ENCODE results near the gene NOC3L. TPM values are rescaled to one million over a fixed set of nuclear protein-coding genes. Genes with fewer than 3 reads are reported as not detected.

The NOC3L gene
- total and polyA plus RNA-seq, 8 donors, result 0.58 to 28.5 (median 6.4) TPM

GRCh38 chr10:94320285-94320914 is 42.3 kb downstream of the NOC3L start:
- H3K36me3 ChIP-seq, result peaks cover 0 to 45% (median 41%) of the 10 kb centered on the region in 4 donors
- no peak overlapping the region for H3K27ac ChIP-seq
- H3K9me3 ChIP-seq, result no peaks in the 10 kb centered on the region
- H3K4me3 ChIP-seq, result no peak overlapping the region
- no peaks in the 10 kb centered on the region for H3K27me3 ChIP-seq
- TF ChIP-seq CTCF (IDR thresholded peaks at IDR 0.05), result peak in 5 of 7 experiments; percentile 20 to 92 (median 74)
- TF ChIP-seq EP300 (IDR thresholded peaks at IDR 0.05), result no peak
- no peak for TF ChIP-seq POLR2A (IDR thresholded peaks at IDR 0.05)
- 12 to 18% (median 17%) methylated on average over 2 of the region's 2 CpGs for WGBS, 5 donors
- peak; percentile 74 to 86 for DNase-seq
- H3K4me1 ChIP-seq, result peaks cover 0 to 16% (median 6%) of the 10 kb centered on the region in 4 donors
- intact Hi-C loops (cut with DNase I; ENCODE audit: low total_unique reads), result no loop called here

DNA sequence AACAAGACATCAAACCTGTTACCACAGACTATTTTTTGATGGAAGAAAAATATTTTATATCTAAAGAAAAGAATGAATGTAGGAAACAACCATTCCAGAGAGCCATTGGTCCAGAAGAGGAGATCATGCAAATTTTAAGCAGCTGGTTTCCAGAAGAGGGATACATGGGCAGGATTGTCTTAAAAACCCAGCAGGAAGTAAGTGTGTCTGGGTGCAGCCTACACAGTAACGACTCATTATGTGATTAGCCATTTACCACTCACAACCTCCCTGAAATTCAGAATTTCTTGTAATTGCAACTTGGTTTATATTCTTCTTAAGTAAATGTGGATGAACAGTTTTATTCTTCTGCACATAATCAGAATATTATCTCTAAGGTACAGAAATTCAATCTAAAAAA is 46.2 kb downstream of the NOC3L start:
- peaks cover 0 to 20% (median 9%) of the 10 kb centered on the region in 4 donors for H3K4me1 ChIP-seq

DNA sequence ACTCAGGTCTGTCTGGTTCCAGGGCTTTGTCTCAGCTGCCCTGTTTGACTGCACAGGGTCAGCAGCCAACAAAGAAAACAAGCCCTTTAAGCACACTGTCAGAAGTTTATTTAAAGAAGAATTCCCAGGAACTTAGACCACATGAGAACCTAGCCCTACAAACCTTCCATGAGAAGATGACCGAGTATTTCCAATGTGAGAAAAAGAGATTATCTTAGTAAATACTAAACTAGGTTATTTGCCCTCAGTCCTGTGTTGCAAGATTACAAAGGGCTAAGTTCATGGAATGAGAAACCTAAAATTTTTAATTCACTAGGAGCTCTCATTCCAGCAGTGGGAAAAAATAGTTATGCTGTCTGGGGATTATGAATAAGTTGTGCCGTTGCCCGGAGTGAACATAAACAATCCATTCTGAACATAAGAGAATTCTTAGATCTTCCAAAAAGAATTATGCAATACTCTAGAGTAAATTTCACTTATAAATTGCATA is 46.7 kb downstream of the NOC3L start:
- 37 to 58% (median 44%) methylated on average over 3 of the region's 3 CpGs for WGBS, 5 donors
- peak overlapping the region in 1 of 5 donors; percentile 37 for H3K27ac ChIP-seq
- peaks cover 0 to 20% (median 9%) of the 10 kb centered on the region in 4 donors for H3K4me1 ChIP-seq
- no peaks in the 10 kb centered on the region for H3K9me3 ChIP-seq
- H3K36me3 ChIP-seq, result peaks cover 0 to 24% (median 18%) of the 10 kb centered on the region in 4 donors
- DNase-seq, result peak in 1 of 2 donors; percentile 85
- H3K27me3 ChIP-seq, result no peaks in the 10 kb centered on the region
- intact Hi-C loops (cut with DNase I; ENCODE audit: low total_unique reads), result loop anchor here (10.0 kb wide), 1 partner anchor 391 kb away; no protein-coding TSS in a partner anchor
- H3K4me3 ChIP-seq, result no peak overlapping the region
- TF ChIP-seq EP300 (IDR thresholded peaks at IDR 0.05) (no peak), CTCF (IDR thresholded peaks at IDR 0.05) (no peak), POLR2AphosphoS5 (IDR thresholded peaks at IDR 0.05) (no peak), POLR2A (IDR thresholded peaks at IDR 0.05) (no peak)

More for the DNA sequence above, 46.2 kb downstream of the NOC3L start:
- Histone ChIP-seq H3K4me3 (no peak overlapping the region), H3K9me3 (no peaks in the 10 kb centered on the region), H3K36me3 (peaks cover 0 to 24% (median 17%) of the 10 kb centered on the region in 4 donors), H3K27me3 (no peaks in the 10 kb centered on the region), H3K27ac (no peak overlapping the region)
- no peak for TF ChIP-seq EP300 (IDR thresholded peaks at IDR 0.05)
- TF ChIP-seq POLR2A (IDR thresholded peaks at IDR 0.05), result no peak
- no peak for TF ChIP-seq POLR2AphosphoS5 (IDR thresholded peaks at IDR 0.05)
- no peak for TF ChIP-seq CTCF (IDR thresholded peaks at IDR 0.05)
- DNase-seq, result peak in 1 of 2 donors; percentile 19
- 41 to 63% (median 50%) methylated on average over 1 of the region's 1 CpG for WGBS, 5 donors
- intact Hi-C loops (cut with DNase I; ENCODE audit: low total_unique reads), result loop anchor here (10.0 kb wide), 1 partner anchor 392 kb away; no protein-coding TSS in a partner anchor

GRCh38 chr10:94315024-94315451 is 47.7 kb downstream of the NOC3L start:
- WGBS, 5 donors, result 74 to 87% (median 81%) methylated on average over 3 of the region's 3 CpGs
- Histone ChIP-seq H3K27me3 (no peaks in the 10 kb centered on the region), H3K9me3 (no peaks in the 10 kb centered on the region), H3K4me1 (peaks cover 0 to 20% (median 9%) of the 10 kb centered on the region in 4 donors), H3K36me3 (peaks cover 0 to 33% (median 27%) of the 10 kb centered on the region in 4 donors), H3K27ac (no peak overlapping the region), H3K4me3 (no peak overlapping the region)
- intact Hi-C loops (cut with DNase I; ENCODE audit: low total_unique reads), result loop anchor here (10.0 kb wide), 1 partner anchor 390 kb away; no protein-coding TSS in a partner anchor
- DNase-seq, result peak in 1 of 2 donors; percentile 43
- no peak for TF ChIP-seq CTCF (IDR thresholded peaks at IDR 0.05)
- no peak for TF ChIP-seq EP300 (IDR thresholded peaks at IDR 0.05)
- TF ChIP-seq POLR2AphosphoS5 (IDR thresholded peaks at IDR 0.05), result no peak
- TF ChIP-seq POLR2A (IDR thresholded peaks at IDR 0.05), result no peak

All from stomach (tissue), 9 donors.